Left ventricle myocardium inferior (tissue), 1 donor: ENCODE data around the gene USP36. TPM values are rescaled to one million over a fixed set of nuclear protein-coding genes. Genes with fewer than 3 reads are reported as not detected.

Experiments
- DNase-seq: peaks from one replicate; pipeline ENCODE4 v3.0.0-alpha.2; 2020
- H3K27ac ChIP-seq: fragments of 200-600 bp; replicated peaks from 2 replicates; pipeline ENCODE4 v1.8.0; 2021
- H3K27me3 ChIP-seq: fragments of 200-600 bp; 2 replicates; pipeline ENCODE4 v1.8.0; 2021; ENCODE audit warnings: low read depth
- H3K36me3 ChIP-seq: fragments of 200-600 bp; 2 replicates; pipeline ENCODE4 v1.8.0; 2021
- H3K4me1 ChIP-seq: fragments of 200-600 bp; 2 replicates; pipeline ENCODE4 v1.8.0; 2021
- H3K4me3 ChIP-seq: fragments of 200-600 bp; 2 replicates; pipeline ENCODE4 v1.8.0; 2021; ENCODE audit warnings: mild to moderate bottlenecking, moderate library complexity
- H3K9me3 ChIP-seq: fragments of 200-600 bp; replicated peaks from 2 replicates; pipeline ENCODE4 v1.8.0; 2021
- CTCF ChIP-seq: fragments of 200-600 bp; IDR thresholded peaks from 2 replicates; pipeline ENCODE4 v1.8.0; 2021; ENCODE audit warnings: antibody characterized with exemption, mild to moderate bottlenecking, borderline replicate concordance
- intact Hi-C: fragments of 100-400 bp; cut with micrococcal nuclease; formaldehyde crosslinking; loops from one replicate; pipeline ENCODE4 v1.11.0; 2022
- total RNA-seq: library from RNA; stranded (reverse); fragmentation: NEBNext Ultra II Directional; extraction: Animal tissue kit (Norgen Biotek cat#: 25700); gene quantifications from one replicate; pipeline ENCODE4 v1.2.1, GENCODE V29; 2021
- donor health status: DM: no; HTN: yes; CAD: no; lungs with severe emphysema.

Gene USP36
- total RNA-seq, 1 donor from 2014 or later, result 19.4 TPM

DNA sequence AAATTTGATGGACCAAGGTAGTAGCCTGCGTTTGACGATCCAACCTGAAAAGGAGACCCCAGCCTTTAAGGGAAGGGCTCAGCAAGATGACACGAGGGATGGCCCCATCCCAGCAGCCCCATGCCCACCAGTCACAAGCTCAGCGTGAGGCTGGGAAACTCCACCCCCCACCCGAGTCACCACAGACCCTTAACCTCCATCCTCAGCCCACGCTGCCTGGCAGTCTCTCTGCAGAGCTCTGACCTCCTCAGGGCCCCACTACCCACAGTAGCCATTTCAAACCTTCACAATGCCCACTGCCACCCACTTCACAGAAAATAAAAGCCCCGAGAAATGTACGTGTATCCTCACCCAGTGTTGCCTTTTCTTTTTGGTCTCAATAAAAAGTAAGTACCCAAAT is 18.7 kb downstream of the USP36 start:
- H3K27me3 ChIP-seq, result no peaks in the 10 kb centered on the region
- no peak overlapping the region for H3K4me3 ChIP-seq
- intact Hi-C loops, result no loop called here
- H3K9me3 ChIP-seq, result no peaks in the 10 kb centered on the region
- peaks cover 14% of the 10 kb centered on the region for H3K4me1 ChIP-seq
- no peak for DNase-seq
- no peak for TF ChIP-seq CTCF
- peaks cover 97% of the 10 kb centered on the region for H3K36me3 ChIP-seq
- H3K27ac ChIP-seq, result no peak overlapping the region

DNA sequence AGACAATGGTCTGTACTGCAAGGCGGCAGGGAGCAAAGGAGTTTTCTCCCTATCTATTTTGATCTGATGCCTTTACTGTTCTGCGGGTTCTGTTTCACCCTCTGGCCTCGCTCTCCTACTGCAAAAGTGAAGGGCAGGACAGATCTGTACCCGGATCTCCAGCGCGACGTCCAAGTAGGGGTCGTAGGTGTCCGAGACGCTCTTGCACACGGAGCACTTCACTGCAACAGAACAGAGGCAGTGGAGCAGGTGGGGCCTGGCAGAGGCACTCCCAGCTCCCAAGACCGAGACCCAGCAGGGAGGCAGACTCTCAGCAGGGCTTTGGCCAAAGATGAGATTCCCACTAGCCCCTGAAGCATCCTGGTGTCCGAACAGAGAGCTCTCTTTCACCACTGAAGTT is 19.8 kb downstream of the USP36 start:
- Histone ChIP-seq H3K36me3 (peaks cover 97% of the 10 kb centered on the region), H3K27ac (no peak overlapping the region), H3K4me1 (peaks cover 14% of the 10 kb centered on the region), H3K4me3 (no peak overlapping the region), H3K27me3 (no peaks in the 10 kb centered on the region), H3K9me3 (no peaks in the 10 kb centered on the region)
- TF ChIP-seq CTCF, result no peak
- intact Hi-C loops, result no loop called here
- DNase-seq, result no peak

GRCh38 chr17:78819806-78820792 is 20.5 kb downstream of the USP36 start:
- no peaks in the 10 kb centered on the region for H3K27me3 ChIP-seq
- peaks cover 14% of the 10 kb centered on the region for H3K4me1 ChIP-seq
- H3K36me3 ChIP-seq, result peaks cover 97% of the 10 kb centered on the region
- no peaks in the 10 kb centered on the region for H3K9me3 ChIP-seq
- TF ChIP-seq CTCF, result no peak
- peak overlapping the region; percentile 20 for H3K27ac ChIP-seq
- DNase-seq, result no peak
- H3K4me3 ChIP-seq, result no peak overlapping the region
- intact Hi-C loops, result no loop called here

DNA sequence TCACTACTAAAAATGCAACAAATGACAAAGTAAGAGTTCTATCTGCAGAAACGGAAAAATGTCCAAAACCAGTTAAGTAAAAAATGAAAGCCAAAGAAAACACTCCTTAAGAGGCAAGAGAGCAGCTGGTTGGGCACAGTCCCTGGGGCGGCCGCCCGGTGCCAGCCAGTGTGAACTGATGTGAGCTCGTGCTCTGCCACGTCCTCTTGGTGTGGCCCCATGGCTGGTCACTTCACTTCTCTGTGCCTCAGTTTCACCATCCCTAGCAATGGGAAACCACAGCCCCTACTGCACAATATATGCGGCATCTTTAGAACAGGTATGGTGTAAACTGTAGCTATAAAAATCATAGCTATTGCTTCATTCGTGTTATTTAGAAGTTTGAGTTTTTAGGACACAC is 21.2 kb downstream of the USP36 start:
- intact Hi-C loops, result no loop called here
- no peak overlapping the region for H3K4me3 ChIP-seq
- no peaks in the 10 kb centered on the region for H3K9me3 ChIP-seq
- H3K36me3 ChIP-seq, result peaks cover 97% of the 10 kb centered on the region
- H3K27ac ChIP-seq, result peak overlapping the region; percentile 20
- no peak for DNase-seq
- peaks cover 14% of the 10 kb centered on the region for H3K4me1 ChIP-seq
- H3K27me3 ChIP-seq, result no peaks in the 10 kb centered on the region
- no peak for TF ChIP-seq CTCF

- Histone ChIP-seq H3K27ac (peak overlapping the region; percentile 20), H3K4me1 (peaks cover 16% of the 10 kb centered on the region), H3K4me3 (no peak overlapping the region), H3K9me3 (no peaks in the 10 kb centered on the region), H3K27me3 (no peaks in the 10 kb centered on the region), H3K36me3 (peaks cover 97% of the 10 kb centered on the region)
- DNase-seq, result no peak
- no peak for TF ChIP-seq CTCF
- intact Hi-C loops, result no loop called here
Measured at GRCh38 chr17:78818932-78819331, 21.7 kb downstream of the USP36 start.
